Measurements from ENCODE around the gene RBFOX2. TPM values are rescaled to one million over a fixed set of nuclear protein-coding genes. Genes with fewer than 3 reads are reported as not detected.

Gene RBFOX2
- polyA plus RNA-seq, 1 of the 3 experiments (the other 2 are of a cell fraction) = 115 TPM

DNA sequence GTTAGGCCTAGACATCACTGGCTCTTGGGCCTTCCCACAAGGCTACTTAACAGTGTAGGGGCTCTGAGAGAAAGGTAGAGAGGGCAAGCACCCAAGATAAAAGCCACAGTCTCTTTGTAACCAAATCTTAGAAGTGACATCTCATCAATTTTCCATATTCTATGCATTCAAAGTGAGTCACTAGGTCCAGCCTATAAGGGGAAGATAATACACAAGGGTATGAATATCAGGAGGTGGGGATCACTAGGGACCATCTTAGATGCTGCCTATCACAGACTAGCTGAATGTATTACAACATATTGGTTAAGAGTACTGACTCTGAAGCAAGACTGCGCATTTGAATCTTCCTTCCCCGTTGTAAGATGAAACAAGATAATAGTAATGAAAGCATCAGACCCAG lies 144.1 kb downstream of the RBFOX2 start:
- ChIA-PET CTCF (no interaction called here), POLR2A (no interaction called here)
- TF ChIP-seq TAF1 (IDR thresholded peaks at IDR 0.05; ENCODE audit: borderline replicate concordance, low read depth, low read length) (no peak), MXI1 (IDR thresholded peaks at IDR 0.05; ENCODE audit: low read depth, low read length) (no peak), EZH2phosphoT487 (IDR thresholded peaks at IDR 0.05; ENCODE audit: borderline replicate concordance, low read depth) (no peak), ELF1 (IDR thresholded peaks at IDR 0.05) (no peak), FOXJ3 (CRISPR knock-in tag; IDR thresholded peaks at IDR 0.05) (no peak), CTCF (IDR thresholded peaks at IDR 0.05) (no peak), ZBTB33 (IDR thresholded peaks at IDR 0.05; ENCODE audit: borderline replicate concordance, low read depth) (no peak), REST (IDR thresholded peaks at IDR 0.05; ENCODE audit: low read depth, low read length) (no peak), POLR2AphosphoS5 (IDR thresholded peaks at IDR 0.05; ENCODE audit: low read depth, low read length) (no peak), TCF12 (IDR thresholded peaks at IDR 0.05) (no peak), USF2 (IDR thresholded peaks at IDR 0.05; ENCODE audit: borderline replicate concordance, low read depth, low read length) (no peak), CHD2 (IDR thresholded peaks at IDR 0.05; ENCODE audit: low read length, partially characterized antibody) (no peak), MAX (IDR thresholded peaks at IDR 0.05; ENCODE audit: low read depth) (no peak), NRF1 (IDR thresholded peaks at IDR 0.05; ENCODE audit: low read depth, low read length) (no peak), YY1 (IDR thresholded peaks at IDR 0.05; ENCODE audit: low read depth) (no peak), MEF2A (IDR thresholded peaks at IDR 0.05; ENCODE audit: borderline replicate concordance, low read depth) (no peak)
- TF ChIP-seq, protein P1, sequence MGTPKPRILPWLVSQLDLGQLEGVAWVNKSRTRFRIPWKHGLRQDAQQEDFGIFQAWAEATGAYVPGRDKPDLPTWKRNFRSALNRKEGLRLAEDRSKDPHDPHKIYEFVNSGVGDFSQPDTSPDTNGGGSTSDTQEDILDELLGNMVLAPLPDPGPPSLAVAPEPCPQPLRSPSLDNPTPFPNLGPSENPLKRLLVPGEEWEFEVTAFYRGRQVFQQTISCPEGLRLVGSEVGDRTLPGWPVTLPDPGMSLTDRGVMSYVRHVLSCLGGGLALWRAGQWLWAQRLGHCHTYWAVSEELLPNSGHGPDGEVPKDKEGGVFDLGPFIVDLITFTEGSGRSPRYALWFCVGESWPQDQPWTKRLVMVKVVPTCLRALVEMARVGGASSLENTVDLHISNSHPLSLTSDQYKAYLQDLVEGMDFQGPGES (IDR thresholded peaks at IDR 0.05; ENCODE audit: low read depth, low read length) = no peak
- TF ChIP-seq, protein P2, sequence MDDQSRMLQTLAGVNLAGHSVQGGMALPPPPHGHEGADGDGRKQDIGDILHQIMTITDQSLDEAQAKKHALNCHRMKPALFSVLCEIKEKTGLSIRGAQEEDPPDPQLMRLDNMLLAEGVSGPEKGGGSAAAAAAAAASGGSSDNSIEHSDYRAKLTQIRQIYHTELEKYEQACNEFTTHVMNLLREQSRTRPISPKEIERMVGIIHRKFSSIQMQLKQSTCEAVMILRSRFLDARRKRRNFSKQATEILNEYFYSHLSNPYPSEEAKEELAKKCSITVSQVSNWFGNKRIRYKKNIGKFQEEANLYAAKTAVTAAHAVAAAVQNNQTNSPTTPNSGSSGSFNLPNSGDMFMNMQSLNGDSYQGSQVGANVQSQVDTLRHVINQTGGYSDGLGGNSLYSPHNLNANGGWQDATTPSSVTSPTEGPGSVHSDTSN (IDR thresholded peaks at IDR 0.05) = no peak
- Histone ChIP-seq H3K9ac (no peak overlapping the region), H3K9me2 (no peaks in the 10 kb centered on the region), H3K4me1 (ENCODE audit: control insufficient read depth in 1 of 2, insufficient read depth in 2 of 2, low read depth in 1 of 2, low read length in 1 of 2) (peaks cover 20 to 23% of the 10 kb centered on the region in 2 experiments), H3K4me2 (no peak overlapping the region), H3K27ac (ENCODE audit: low read depth in 2 of 2, low read length in 1 of 2) (0 out of 4 replicates have a peak overlapping the region, but pooled peaks of 1 of the 2 experiments have one; percentile 11), H3K27me3 (ENCODE audit: insufficient read depth) (no peaks in the 10 kb centered on the region), H3K4me3 (ENCODE audit: low read depth in 2 of 2, low read length in 1 of 2) (no peak overlapping the region), H2AFZ (ENCODE audit: low read depth) (no peak overlapping the region), H4K20me1 (ENCODE audit: insufficient read depth) (peaks cover 91% of the 10 kb centered on the region; the same call in 1 of the 2 replicates), H3K9me3 (no peaks in the 10 kb centered on the region), H3F3A (replicated peaks; ENCODE audit: insufficient read depth) (peaks cover 17% of the 10 kb centered on the region), H3K36me3 (replicated peaks in 1 of 2; ENCODE audit: control insufficient read depth in 1 of 2, insufficient read depth in 2 of 2, low read length in 1 of 2) (peaks cover 0 to 4% of the 10 kb centered on the region in 2 experiments), H3K79me2 (ENCODE audit: insufficient read depth) (peaks cover 47% of the 10 kb centered on the region)
- DNase-seq = no peak
- 74% methylated on average over 2 of the region's 2 CpGs for WGBS (ENCODE audit: low lambda C conversion rate)
